Activated CD8-positive, alpha-beta T cell treated with anti-CD3 and anti-CD28 coated beads for 36 hours (primary cell): ENCODE measurements around the gene CFAP100. TPM values are rescaled to one million over a fixed set of nuclear protein-coding genes. Genes with fewer than 3 reads are reported as not detected.

Experiments
- ATAC-seq: fragments of 200-7000 bp; cut with Tn5 transposase; one replicate; pipeline ENCODE4 v1.10.0; 2021; ENCODE audit warnings: mild to moderate bottlenecking, moderate library complexity
- CTCF ChIA-PET: fragments of 350-600 bp; sonication (Branson Sonifier 250); formaldehyde crosslinking; loops from one replicate; lab custom pipeline; 2021; ENCODE audit warnings: antibody characterized with exemption; lab: Charles Lee
- POLR2A ChIA-PET: fragments of 350-600 bp; sonication (Branson Sonifier 250); formaldehyde crosslinking; loops from one replicate; lab custom pipeline; 2021; ENCODE audit warnings: antibody characterized with exemption; lab: Charles Lee
- DNase-seq: peaks from one replicate; pipeline ENCODE4 v3.0.0-alpha.2; 2020
- H3K27ac Mint-ChIP-seq: one replicate; pipeline ENCODE4 v1.8.0; 2021; ENCODE audit warnings: mild to moderate bottlenecking, mixed read lengths
- H3K27me3 Mint-ChIP-seq: one replicate; pipeline ENCODE4 v1.8.0; 2021; ENCODE audit warnings: mixed read lengths
- H3K36me3 Mint-ChIP-seq: one replicate; pipeline ENCODE4 v1.8.0; 2021; ENCODE audit warnings: low read depth, mixed read lengths
- H3K4me1 Mint-ChIP-seq: one replicate; pipeline ENCODE4 v1.8.0; 2021; ENCODE audit warnings: low read depth, mixed read lengths
- H3K4me3 Mint-ChIP-seq: one replicate; pipeline ENCODE4 v1.8.0; 2021; ENCODE audit warnings: mild to moderate bottlenecking, moderate library complexity, mixed read lengths
- H3K9me3 Mint-ChIP-seq: one replicate; pipeline ENCODE4 v1.8.0; 2021; ENCODE audit warnings: mixed read lengths
- intact Hi-C: fragments of 100-400 bp; cut with micrococcal nuclease; formaldehyde crosslinking; loops from one replicate; pipeline ENCODE4 v1.10.0; 2022
- total RNA-seq, 2 experiments: library from RNA; stranded (reverse); gene quantifications; one replicate each; pipeline ENCODE4 v1.2.3, GENCODE V29; 2021
- TF ChIP-seq, protein P1 (sequence below): fragments of 200-600 bp; IDR thresholded peaks from one replicate; pipeline ENCODE4 v1.8.0; 2022; ENCODE audit warnings: antibody characterized with exemption, mild to moderate bottlenecking

CFAP100 gene
- total RNA-seq, 2 experiments from 2014 or later = not detected

DNA sequence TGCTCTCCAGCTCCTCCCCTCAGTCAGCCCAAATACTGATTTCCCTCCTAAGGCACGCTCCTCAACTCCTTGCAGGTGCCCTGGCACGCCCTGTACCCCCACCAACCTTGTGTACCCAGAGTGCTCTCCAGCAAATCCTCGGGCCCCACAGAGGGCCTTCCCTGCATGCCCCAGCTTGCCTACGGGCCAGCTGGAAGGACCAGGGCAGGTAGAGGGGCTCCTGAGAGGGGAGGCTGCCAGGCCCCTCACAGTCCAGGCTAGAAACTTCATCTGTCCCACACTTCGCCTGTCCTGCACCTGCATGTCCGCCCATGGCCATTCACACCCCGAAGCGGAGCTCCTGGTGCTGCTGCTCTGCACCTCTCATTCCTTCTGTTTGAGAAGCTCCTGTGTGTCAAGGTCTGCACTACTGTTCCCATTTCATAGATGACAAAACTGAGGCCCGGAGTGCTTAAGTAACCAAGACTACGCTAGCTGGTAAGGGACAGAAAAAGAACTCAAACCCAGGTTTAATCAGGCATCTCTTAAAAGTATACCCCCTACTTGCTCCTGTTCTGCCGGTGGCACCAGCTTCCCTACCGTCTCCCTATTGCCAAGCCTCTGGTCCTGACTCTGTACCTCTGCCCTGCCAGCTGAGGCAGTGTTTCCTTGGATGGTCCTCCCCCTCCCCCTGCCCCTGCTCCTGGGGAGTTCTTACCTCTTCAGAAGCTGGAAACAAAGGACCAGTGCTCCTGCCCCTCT is 45.4 kb downstream of the CFAP100 start:
- Mint-ChIP-seq H3K4me3 (no peak overlapping the region), H3K36me3 (peaks cover 13% of the 10 kb centered on the region), H3K27me3 (no peaks in the 10 kb centered on the region), H3K27ac (no peak overlapping the region), H3K4me1 (no peaks in the 10 kb centered on the region), H3K9me3 (no peaks in the 10 kb centered on the region)
- intact Hi-C loops = no loop called here
- TF ChIP-seq, protein P1, sequence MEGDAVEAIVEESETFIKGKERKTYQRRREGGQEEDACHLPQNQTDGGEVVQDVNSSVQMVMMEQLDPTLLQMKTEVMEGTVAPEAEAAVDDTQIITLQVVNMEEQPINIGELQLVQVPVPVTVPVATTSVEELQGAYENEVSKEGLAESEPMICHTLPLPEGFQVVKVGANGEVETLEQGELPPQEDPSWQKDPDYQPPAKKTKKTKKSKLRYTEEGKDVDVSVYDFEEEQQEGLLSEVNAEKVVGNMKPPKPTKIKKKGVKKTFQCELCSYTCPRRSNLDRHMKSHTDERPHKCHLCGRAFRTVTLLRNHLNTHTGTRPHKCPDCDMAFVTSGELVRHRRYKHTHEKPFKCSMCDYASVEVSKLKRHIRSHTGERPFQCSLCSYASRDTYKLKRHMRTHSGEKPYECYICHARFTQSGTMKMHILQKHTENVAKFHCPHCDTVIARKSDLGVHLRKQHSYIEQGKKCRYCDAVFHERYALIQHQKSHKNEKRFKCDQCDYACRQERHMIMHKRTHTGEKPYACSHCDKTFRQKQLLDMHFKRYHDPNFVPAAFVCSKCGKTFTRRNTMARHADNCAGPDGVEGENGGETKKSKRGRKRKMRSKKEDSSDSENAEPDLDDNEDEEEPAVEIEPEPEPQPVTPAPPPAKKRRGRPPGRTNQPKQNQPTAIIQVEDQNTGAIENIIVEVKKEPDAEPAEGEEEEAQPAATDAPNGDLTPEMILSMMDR = no peak
- ChIA-PET POLR2A (no interaction called here), CTCF (no interaction called here)
- ATAC-seq = no peak
- no peak for DNase-seq

DNA sequence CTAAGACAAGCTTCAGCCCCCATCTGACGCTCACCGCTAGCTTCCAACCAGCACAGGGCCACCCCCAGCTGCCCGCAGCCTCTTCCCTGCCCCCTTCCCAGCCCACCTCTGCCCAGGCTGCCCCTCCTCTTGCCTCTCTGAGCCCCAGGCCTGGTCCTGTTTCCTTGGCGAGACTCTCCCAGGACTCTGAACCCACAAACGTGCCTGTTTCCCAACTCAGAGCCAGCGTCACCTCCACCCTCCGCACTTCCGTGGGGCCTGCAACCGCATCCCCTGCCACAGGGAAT is 45.9 kb downstream of the CFAP100 start:
- H3K4me3 Mint-ChIP-seq = no peak overlapping the region
- no peaks in the 10 kb centered on the region for H3K27me3 Mint-ChIP-seq
- DNase-seq (no peak), ATAC-seq (no peak)
- intact Hi-C loops = no loop called here
- POLR2A ChIA-PET = no interaction called here
- no peak overlapping the region for H3K27ac Mint-ChIP-seq
- TF ChIP-seq, protein P1 = no peak
- peaks cover 13% of the 10 kb centered on the region for H3K36me3 Mint-ChIP-seq
- no peaks in the 10 kb centered on the region for H3K4me1 Mint-ChIP-seq
- H3K9me3 Mint-ChIP-seq = no peaks in the 10 kb centered on the region
- CTCF ChIA-PET = no interaction called here

DNA sequence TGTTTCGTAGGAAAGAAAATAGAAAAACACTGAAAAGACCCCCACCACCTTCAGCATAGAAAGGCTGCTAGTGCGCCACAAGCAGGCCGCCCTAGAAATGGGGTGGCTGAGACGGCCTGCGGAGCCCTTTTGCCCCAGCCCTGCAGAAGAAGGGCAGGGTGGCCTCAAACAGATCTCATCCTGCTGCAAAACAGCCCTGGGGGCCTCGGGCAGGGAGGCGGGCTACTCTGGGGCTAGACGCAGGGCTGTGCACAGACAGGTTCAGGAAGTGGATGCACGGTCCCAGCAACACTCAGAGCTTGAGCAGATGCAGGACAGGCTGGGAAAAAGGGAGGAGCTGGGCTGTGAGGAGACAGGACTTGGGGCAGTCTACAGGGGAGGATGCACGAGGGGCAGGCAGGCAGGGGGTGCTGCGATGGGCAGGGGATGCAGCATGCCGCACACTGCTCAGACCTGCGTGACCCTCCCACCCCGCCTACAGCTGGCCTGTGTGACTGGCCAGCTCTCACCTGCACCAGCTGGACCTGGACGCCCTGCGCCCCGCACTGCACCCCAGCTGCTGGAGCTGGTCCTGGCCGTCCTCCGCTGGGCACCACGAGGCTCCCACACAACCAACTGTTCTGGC is 46.7 kb downstream of the CFAP100 start:
- Mint-ChIP-seq H3K9me3 (no peaks in the 10 kb centered on the region), H3K4me3 (no peak overlapping the region), H3K4me1 (no peaks in the 10 kb centered on the region), H3K36me3 (peaks cover 13% of the 10 kb centered on the region), H3K27me3 (no peaks in the 10 kb centered on the region), H3K27ac (no peak overlapping the region)
- DNase-seq (no peak), ATAC-seq (no peak)
- TF ChIP-seq, protein P1 = no peak
- POLR2A ChIA-PET = no interaction called here
- intact Hi-C loops = no loop called here
- CTCF ChIA-PET = no interaction called here

DNA sequence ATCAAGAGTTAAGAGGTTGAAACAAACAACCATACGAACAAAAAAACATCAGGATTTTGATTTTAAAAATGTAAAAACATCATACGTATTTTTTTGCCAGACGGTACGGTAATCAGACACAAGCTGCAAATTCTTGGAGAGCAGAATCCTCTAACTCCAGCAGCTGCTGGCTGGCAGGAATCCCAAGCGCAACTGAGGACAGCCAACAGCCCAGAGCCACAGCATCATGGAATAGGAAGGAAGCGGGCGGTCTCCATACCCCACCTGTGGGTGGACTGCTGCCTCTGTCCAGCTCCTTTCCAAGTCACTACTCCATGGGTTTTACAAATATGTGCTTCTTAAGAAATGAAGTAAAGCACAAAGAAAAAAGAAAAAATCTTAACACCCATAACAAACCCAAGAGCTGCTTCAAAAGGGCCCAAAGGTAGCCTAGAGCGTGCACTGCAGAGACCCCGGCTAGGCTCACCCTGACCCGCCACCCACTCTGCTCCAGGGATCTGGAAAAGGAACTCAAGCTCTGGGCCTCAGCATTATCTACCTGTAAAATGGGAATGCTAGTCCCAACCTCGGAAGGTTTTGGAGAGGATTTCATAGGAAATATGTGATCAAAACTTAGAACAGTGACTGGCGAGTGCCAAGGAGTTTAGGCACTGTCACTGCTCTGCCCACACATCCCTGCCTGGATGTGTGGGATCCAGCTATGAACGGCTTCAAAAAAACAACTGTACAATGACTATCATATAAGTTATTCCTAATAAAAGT is 47.6 kb downstream of the CFAP100 start:
- no peak overlapping the region for H3K4me3 Mint-ChIP-seq
- H3K27ac Mint-ChIP-seq = no peak overlapping the region
- intact Hi-C loops = no loop called here
- TF ChIP-seq, protein P1 = no peak
- CTCF ChIA-PET = no interaction called here
- POLR2A ChIA-PET = interaction anchor here (1.3 kb wide), 1 partner anchor 14 kb away, joined by 3 read pairs; no protein-coding TSS in a partner anchor
- DNase-seq (no peak), ATAC-seq (no peak)
- H3K9me3 Mint-ChIP-seq = no peaks in the 10 kb centered on the region
- no peaks in the 10 kb centered on the region for H3K4me1 Mint-ChIP-seq
- H3K36me3 Mint-ChIP-seq = peaks cover 9% of the 10 kb centered on the region
- no peaks in the 10 kb centered on the region for H3K27me3 Mint-ChIP-seq

DNA sequence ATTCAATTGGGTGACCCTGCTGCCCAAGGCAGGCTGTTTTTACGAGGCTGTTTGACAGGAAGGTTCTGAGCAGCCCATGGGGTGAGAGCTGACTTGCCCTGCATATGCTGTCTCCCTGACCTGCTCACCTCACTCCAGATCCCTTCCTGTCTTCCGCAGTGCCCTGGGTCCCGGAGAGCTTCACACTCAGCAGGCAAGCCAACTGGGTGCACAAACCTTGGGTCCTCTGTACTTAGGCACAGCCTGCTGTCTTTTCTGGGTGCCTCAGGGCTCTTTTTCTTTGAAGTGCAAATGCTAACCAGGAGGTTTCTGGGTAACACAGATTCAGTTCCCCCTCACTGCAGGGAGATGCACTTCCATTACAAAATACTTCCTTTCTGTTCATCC is 48.1 kb downstream of the CFAP100 start:
- Mint-ChIP-seq H3K27ac (no peak overlapping the region), H3K36me3 (peaks cover 5% of the 10 kb centered on the region), H3K4me3 (no peak overlapping the region), H3K4me1 (no peaks in the 10 kb centered on the region), H3K9me3 (no peaks in the 10 kb centered on the region), H3K27me3 (no peaks in the 10 kb centered on the region)
- CTCF ChIA-PET = no interaction called here
- intact Hi-C loops = no loop called here
- POLR2A ChIA-PET = interaction anchor here (1.3 kb wide), 1 partner anchor 14 kb away, joined by 3 read pairs; no protein-coding TSS in a partner anchor
- DNase-seq (no peak), ATAC-seq (no peak)
- TF ChIP-seq, protein P1 = no peak
